Mononuclear cell (primary cell): ENCODE results near the gene MINK1. TPM values are rescaled to one million over a fixed set of nuclear protein-coding genes. Genes with fewer than 3 reads are reported as not detected.

Experiments used
- H3K27me3 ChIP-seq: 2 replicates; pipeline ENCODE4 v1.6.0; 2011; ENCODE audit warnings: low read length, control low read depth; ENCODE audit not compliant: insufficient read depth
- H3K4me1 ChIP-seq: 2 replicates; pipeline ENCODE4 v1.5.1; 2011; ENCODE audit warnings: mild to moderate bottlenecking, low read length, control low read depth; ENCODE audit not compliant: insufficient read depth
- H3K4me3 ChIP-seq: 2 replicates; pipeline ENCODE4 v1.5.1; 2011; ENCODE audit warnings: mild to moderate bottlenecking, low read length, moderate library complexity
- H3K9me3 ChIP-seq: 2 replicates; pipeline ENCODE4 v1.5.1; 2011; ENCODE audit warnings: low read depth, mild to moderate bottlenecking, control low read depth, low read length
- total RNA-seq: library from RNA; depleted of rRNA; stranded (reverse); fragments of >200 nt; gene quantifications from one replicate; pipeline ENCODE4 v1.2.3, GENCODE V29; 2012

The MINK1 gene
- 68.8 TPM for total RNA-seq

- Histone ChIP-seq H3K9me3 (no peaks in the 10 kb centered on the region), H3K27me3 (no peaks in the 10 kb centered on the region), H3K4me1 (peaks cover 30% of the 10 kb centered on the region), H3K4me3 (peak within 1 kb of the TSS; percentile 78)
Measured at GRCh38 chr17:4833178-4833940, at the start of gene MINK1. Gene MINK1, plus strand, starts transcription at chr17:4833340. Its CDS starts 244 bp downstream, at chr17:4833584.

GRCh38 chr17:4785311-4786105 lies 47.6 kb upstream of the MINK1 start:
- Histone ChIP-seq H3K27me3 (peaks cover 75% of the 10 kb centered on the region), H3K4me1 (peaks cover 35% of the 10 kb centered on the region), H3K4me3 (no peak overlapping the region), H3K9me3 (no peaks in the 10 kb centered on the region)

DNA sequence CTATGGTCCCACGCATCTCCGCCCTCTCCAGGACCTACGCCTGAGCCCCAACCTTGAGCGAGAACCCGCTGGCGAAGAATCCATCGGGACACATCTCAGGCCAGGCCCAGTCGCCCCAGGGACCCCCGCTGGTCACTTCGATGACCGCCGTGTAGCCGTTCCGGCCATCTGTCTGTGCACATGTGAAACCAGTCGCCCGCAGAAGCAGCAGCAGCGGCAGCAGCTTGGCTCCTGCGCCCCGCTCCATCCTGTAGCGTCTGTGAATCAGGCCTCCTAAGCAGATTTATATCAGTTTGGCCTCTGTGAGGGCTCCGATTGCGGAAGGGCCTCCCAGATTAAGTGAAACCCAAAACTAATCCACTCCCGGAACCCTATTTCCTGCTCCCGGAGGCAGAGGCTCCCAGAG lies 47.0 kb upstream of the MINK1 start, which contains the start of gene VMO1:
VMO1 (minus strand) TSS at position 259 of the 406 bp plus-strand sequence; CDS start at position 247, 12 bp downstream.
- peaks cover 41% of the 10 kb centered on the region for H3K4me1 ChIP-seq
- no peak within 1 kb of the TSS for H3K4me3 ChIP-seq
- H3K9me3 ChIP-seq, result no peaks in the 10 kb centered on the region
- peaks cover 73% of the 10 kb centered on the region for H3K27me3 ChIP-seq

DNA sequence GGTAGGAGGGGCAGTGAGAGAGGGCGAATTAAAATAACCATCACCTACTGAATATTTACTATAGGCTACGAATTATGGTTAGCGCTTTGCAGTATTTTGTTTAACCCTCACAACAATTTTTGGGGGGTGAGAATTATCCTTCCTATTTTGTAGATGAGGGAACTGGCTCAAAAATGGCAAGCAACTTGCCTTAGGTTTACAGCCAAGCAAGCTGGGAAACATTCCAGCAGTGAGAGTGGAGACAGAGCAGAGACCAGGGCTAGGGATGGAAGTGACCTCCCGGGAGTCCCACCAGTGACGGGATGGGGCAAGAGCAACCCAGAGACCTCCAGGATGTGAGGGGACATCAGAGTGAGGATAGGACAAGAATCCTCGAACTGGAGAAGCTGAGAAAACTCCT lies 46.6 kb upstream of the MINK1 start:
- no peaks in the 10 kb centered on the region for H3K9me3 ChIP-seq
- no peak overlapping the region for H3K4me3 ChIP-seq
- peaks cover 41% of the 10 kb centered on the region for H3K4me1 ChIP-seq
- peaks cover 73% of the 10 kb centered on the region for H3K27me3 ChIP-seq

- no peak overlapping the region for H3K4me3 ChIP-seq
- H3K9me3 ChIP-seq, result no peaks in the 10 kb centered on the region
- peaks cover 41% of the 10 kb centered on the region for H3K4me1 ChIP-seq
- H3K27me3 ChIP-seq, result peaks cover 68% of the 10 kb centered on the region
Measured at GRCh38 chr17:4788159-4788806, 44.9 kb upstream of the MINK1 start.

DNA sequence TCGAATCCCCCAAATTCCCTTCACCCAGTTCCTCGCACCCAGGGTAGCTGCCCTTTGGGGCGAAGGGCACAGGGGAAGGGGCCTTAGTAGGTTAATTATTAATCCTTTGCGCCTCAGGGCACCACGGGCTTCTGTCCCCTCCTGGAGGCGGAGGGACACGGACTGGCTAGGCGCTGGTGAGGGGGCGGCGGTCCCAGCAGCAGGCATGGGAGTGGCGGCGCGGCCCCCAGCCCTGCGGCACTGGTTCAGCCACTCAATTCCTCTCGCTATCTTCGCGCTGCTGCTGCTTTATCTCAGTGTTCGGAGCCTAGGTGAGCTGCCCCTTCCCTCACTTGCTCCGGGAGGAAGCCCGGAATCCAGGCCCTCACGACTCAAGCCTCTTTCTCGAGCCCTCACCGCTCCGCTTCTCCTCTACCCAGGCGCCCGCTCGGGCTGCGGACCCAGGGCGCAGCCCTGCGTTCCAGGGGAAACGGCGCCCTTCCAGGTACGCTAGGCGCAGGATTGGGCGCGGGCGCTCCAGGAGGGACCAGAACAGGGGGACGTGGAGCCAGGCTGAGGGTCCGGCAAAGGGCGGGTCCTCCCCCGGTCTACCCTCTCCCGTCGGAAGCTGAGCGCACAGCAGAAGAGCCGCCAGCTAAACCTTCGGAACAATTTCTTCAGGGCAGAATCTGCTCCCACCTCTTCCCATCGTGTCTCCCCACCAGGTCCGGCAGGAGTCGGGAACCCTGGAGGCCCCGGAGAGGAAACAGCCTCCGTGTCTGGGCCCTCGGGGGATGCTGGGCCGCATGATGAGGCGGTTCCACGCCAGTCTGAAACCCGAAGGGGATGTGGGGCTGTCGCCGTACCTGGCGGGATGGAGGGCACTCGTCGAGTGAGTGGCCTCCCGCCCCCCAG lies 44.1 kb upstream of the MINK1 start, which contains the start of gene GLTPD2:
GLTPD2 (plus strand) TSS at position 158 of the 894 bp plus-strand sequence; CDS start at position 206, 48 bp downstream.
- Histone ChIP-seq H3K9me3 (no peaks in the 10 kb centered on the region), H3K27me3 (peaks cover 60% of the 10 kb centered on the region), H3K4me1 (peaks cover 41% of the 10 kb centered on the region), H3K4me3 (peak within 1 kb of the TSS; percentile 59)

- peaks cover 54% of the 10 kb centered on the region for H3K27me3 ChIP-seq
- peaks cover 41% of the 10 kb centered on the region for H3K4me1 ChIP-seq
- no peaks in the 10 kb centered on the region for H3K9me3 ChIP-seq
- peak overlapping the region; percentile 59 for H3K4me3 ChIP-seq
Measured at GRCh38 chr17:4789701-4789950, 43.5 kb upstream of the MINK1 start.

DNA sequence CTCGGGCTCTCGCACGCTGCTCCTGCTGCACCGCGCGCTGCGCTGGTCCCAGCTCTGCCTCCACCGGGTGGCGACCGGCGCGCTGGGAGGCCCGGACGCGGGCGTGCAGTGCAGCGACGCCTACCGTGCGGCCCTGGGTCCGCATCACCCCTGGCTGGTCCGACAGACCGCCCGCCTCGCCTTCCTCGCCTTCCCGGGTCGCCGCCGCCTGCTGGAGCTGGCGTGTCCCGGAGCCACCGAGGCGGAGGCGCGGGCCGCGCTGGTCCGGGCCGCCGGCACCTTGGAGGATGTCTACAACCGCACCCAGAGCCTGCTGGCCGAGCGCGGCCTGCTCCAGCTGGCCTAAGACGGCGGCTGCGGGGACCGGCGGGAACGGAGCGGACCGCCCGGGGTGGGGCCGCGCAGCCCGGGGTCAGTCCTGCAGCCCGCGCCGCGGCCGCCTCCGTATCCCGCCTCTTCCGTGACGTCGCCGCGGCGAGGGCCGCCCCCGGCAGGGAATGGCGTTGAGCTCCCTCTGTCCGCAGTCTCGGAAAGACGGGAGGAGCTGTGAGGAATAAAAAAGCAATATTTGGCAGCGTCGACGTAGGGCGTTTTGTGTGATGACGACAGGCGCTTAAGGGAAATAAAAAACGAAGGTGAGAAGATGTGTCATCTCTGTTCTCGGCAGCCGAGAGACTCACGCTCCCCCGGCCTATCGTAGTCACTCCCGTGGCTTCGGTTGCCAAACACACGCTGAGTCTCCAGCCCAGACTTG lies 43.0 kb upstream of the MINK1 start:
- Histone ChIP-seq H3K27me3 (peaks cover 50% of the 10 kb centered on the region), H3K9me3 (no peaks in the 10 kb centered on the region), H3K4me1 (peaks cover 39% of the 10 kb centered on the region), H3K4me3 (peak overlapping the region; percentile 59)

- peak overlapping the region; percentile 59 for H3K4me3 ChIP-seq
- H3K27me3 ChIP-seq, result peaks cover 44% of the 10 kb centered on the region
- no peaks in the 10 kb centered on the region for H3K9me3 ChIP-seq
- peaks cover 33% of the 10 kb centered on the region for H3K4me1 ChIP-seq
Measured at GRCh38 chr17:4790705-4791088, 42.4 kb upstream of the MINK1 start.

- H3K27me3 ChIP-seq, result peaks cover 6% of the 10 kb centered on the region
- no peak overlapping the region for H3K4me3 ChIP-seq
- H3K4me1 ChIP-seq, result peaks cover 18% of the 10 kb centered on the region
- H3K9me3 ChIP-seq, result no peaks in the 10 kb centered on the region
Measured at GRCh38 chr17:4795168-4795567, 38.0 kb upstream of the MINK1 start.

- Histone ChIP-seq H3K9me3 (no peaks in the 10 kb centered on the region), H3K27me3 (peaks cover 6% of the 10 kb centered on the region), H3K4me1 (peaks cover 9% of the 10 kb centered on the region), H3K4me3 (peak overlapping the region; percentile 71)
Measured at GRCh38 chr17:4796552-4796920, 36.6 kb upstream of the MINK1 start.

DNA sequence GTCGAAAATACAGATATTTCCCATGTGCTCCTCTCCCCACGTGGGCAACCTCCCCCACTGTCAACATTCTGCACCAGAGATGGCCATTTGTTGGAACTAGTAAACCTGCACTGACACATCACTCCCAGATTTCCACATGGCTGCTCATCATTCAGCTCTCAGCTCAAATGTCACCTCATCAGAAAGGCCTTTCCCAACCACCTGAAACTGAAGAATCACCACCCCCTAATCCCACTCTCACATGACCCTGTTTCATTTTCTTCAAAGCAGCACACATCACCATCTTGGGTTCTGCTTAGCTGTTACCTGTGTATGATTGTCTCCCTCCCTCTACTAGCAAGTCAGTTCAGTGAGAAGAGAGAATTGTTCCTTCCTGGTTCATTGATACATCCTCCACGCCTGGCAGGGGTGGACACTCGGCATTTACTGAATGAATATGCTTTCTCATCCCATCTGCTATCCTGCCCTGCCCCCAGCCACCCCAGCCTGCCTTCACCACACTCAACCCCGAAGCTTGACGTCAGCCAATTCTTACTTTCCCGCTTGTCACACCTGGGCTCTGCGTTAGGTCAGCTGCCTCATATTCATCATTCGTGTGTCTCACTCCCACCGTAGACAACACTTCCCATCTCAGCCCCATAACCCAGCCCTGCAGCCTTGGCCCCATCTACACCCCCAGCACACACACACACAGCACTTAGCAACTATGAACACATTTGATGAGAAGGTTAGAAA lies 32.5 kb upstream of the MINK1 start:
- Histone ChIP-seq H3K27me3 (no peaks in the 10 kb centered on the region), H3K4me3 (no peak overlapping the region), H3K9me3 (no peaks in the 10 kb centered on the region), H3K4me1 (peaks cover 9% of the 10 kb centered on the region)

DNA sequence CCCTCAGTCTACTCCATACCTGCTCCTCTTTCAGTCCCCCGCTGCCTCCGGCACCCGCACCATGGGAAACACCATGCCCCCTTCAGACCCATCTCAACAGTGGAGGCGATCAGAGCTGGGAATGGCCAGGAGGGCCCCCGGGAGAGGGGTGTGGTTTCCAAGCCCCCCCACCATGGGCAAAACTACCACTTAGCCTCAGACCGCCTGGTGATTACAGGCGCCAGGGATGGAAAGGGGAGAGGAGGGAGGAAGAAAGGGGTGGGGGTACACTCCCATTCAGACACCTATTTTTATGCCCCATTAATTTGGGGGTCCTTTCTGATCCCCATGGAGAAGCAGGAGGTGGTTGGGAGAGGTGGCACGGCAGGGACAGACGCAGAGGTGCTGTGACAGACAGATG lies 30.9 kb upstream of the MINK1 start, which contains the start of gene C17orf114:
C17orf114 (minus strand) TSS at position 101 of the 400 bp plus-strand sequence.
- H3K27me3 ChIP-seq, result peaks cover 5% of the 10 kb centered on the region
- H3K4me1 ChIP-seq, result peaks cover 5% of the 10 kb centered on the region

More for the DNA sequence above, 30.9 kb upstream of the MINK1 start, which contains the start of gene C17orf114:
- H3K4me3 ChIP-seq, result no peak within 1 kb of the TSS
- H3K9me3 ChIP-seq, result no peaks in the 10 kb centered on the region
